HG02798 (cell line): ENCODE data around the gene IRX2.

Experiments used
- ATAC-seq: cut with Tn5 transposase; IDR thresholded peaks from one replicate; pipeline ENCODE4 v1.9.1; 2021; ENCODE audit warnings: mild to moderate bottlenecking; ENCODE audit not compliant: unreplicated experiment, poor library complexity

The IRX2 gene

GRCh38 chr5:2742921-2743679 lies 8.4 kb downstream of the IRX2 start:
- no peak for ATAC-seq

DNA sequence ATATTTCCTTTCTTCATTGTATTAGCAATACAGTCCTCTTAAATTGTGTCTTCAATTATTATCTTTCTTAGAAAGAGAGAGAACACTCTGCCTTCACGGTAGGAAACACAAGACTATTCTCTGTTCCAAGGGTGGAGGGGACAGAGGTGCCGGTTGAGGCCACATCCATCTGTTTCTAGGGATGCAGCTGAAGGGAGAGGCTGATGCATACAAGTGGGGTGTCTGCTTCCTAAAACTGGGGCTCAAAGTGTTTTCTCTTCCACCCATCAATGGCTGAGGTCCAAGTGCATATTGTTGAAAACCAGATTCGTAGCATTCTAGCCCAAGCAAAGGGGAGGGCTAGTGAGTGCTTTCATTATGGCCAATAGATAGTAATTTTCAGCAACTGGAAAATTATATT lies 9.5 kb downstream of the IRX2 start:
- ATAC-seq, result no peak

DNA sequence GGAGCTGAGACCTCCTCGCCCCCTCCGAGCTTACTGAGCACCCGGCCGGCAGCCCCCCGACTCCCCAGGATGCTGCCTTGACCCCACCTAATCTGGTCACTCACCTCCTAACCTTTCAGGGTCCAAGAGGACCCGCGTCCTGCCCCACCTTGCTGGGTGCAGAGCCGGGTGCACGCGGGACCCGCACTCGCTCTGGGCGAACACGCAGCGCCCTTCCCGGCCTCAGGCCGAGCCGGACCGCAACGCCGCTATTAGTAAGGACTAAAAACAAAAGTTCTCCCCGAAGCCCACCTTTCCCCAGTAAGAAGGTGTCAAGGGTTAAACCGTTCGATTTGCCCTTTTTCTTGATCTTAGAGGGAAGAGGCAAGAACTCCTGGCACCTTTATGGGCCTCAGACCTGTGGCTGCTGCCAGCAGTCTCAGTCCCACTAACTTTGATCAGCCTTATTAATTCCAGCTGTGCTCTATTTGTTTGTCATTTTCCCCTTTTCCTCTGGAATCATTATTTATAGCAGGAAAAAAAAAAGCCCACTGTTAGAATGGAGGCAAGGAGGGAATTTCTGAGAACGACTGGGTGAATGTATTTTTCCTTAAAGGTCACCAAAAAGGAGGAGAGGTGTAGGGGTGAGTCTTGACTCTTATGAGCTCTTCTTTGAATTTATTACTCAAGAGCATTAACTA lies 10.5 kb downstream of the IRX2 start:
- ATAC-seq, result no peak

DNA sequence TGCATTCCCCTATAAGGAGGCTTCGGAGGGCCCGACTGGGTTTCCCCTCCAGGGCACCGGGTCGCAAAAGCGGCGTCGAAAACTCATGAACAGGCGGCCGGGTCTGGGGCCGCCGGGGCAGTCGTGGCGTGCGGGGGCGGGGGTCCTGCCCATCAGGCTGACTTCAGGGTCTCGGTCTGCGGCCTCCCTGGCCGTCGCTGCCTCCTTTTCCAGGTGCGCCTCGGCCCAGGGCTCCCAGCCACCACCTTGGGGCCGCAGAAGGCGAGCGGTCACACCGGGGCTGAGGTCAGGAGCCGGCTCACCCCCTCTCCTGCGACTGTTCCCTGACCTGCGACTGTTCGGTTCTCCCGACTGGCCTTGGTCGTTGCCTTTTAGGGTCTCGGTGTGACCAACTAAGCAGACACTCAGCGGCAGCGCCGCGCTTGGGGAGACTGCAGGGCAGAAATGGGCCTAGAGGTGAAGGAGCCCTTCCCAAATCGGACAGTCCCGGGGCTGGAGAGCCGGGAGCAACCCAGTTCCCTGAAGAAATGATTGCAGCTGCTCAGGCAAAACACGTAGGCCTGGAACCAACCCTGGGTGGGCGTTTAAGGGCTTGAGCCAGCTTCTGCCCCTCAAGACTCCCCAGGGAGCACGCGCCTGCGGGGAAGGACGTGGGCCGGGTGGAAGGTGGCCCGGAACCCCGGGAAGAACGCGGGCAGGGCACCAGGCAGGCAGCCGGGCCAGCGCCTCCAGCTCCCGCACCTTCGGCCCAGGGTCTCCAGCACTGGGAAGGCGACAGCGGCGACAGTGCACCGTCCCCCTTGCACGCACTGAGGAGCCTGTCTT lies 11.2 kb downstream of the IRX2 start:
- no peak for ATAC-seq

- no peak for ATAC-seq
Measured at GRCh38 chr5:2739360-2740050, 12.0 kb downstream of the IRX2 start.

- ATAC-seq, result no peak
Measured at GRCh38 chr5:2738700-2739359, 12.6 kb downstream of the IRX2 start.

DNA sequence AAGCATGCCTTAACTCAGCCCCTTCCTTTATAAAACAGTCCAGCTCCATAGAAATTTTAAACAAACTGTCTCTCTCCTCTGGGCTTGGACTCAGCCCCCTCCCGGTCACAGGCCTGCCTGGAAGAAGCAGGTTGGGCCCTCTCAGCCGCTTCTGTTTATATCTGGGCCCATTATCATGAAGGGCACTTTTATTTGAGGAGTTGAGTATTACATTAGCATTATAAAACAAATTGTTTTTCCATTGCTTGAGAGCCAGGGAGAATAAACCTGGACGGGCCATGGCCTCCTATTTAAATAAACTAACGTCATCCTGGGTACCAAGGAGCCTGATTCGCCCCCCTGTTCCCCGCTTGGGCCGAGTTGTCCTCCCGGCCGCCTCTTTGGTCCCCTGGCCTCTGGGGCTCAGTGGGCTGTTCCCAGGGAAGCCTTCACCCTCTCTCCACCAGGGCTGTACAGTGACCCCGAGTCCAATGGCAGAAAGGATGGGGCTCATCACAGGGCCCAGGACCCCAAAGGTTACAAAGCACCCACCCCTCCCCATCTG lies 13.2 kb downstream of the IRX2 start:
- ATAC-seq, result no peak

DNA sequence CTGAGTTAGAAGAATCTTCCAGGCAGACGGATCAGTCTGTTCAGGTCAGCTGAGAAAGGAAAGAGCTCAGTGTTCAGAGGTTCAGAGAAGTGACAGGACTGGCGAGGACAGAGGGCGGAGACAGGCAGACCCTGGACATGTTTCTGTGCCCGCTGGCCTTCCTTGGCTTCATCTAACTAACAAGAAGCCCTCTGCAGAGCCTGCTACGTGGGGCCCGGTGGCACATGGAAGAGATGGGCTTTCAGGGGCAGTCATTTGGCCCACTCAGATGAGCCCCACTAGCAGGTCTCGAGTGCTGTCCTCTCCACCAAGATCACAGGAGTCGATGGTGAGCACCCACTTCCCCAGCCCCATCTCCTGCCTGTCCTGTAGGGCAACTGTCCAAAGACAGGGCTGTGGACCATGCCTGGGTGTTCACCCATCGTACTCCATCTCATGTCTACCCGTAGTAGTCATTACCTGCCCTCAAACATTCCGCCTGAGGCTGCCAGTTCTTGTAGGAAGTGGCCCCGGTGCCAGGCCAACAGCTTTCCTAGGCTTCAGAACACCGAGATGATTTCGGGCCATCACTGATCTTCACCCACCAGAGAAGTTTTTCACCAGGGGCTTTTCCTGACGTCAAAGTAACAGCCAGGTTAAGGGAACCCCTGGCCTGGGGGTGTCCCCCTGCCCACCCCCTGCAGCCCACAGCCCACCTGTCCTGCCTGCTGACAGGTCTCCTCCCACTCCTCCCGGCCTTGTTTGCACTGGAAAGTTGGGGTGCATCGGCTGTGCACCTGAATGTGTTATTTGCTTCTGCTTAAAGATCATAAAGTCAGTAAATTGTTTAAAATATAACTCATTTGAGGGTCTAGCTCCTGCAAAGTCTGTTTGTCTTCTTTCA lies 14.0 kb downstream of the IRX2 start:
- no peak for ATAC-seq

- ATAC-seq, result no peak
Measured at GRCh38 chr5:2736872-2737271, 14.6 kb downstream of the IRX2 start.

- ATAC-seq, result no peak
Measured at GRCh38 chr5:2735996-2736395, 15.5 kb downstream of the IRX2 start.

GRCh38 chr5:2732850-2733249 lies 18.6 kb downstream of the IRX2 start:
- no peak for ATAC-seq

DNA sequence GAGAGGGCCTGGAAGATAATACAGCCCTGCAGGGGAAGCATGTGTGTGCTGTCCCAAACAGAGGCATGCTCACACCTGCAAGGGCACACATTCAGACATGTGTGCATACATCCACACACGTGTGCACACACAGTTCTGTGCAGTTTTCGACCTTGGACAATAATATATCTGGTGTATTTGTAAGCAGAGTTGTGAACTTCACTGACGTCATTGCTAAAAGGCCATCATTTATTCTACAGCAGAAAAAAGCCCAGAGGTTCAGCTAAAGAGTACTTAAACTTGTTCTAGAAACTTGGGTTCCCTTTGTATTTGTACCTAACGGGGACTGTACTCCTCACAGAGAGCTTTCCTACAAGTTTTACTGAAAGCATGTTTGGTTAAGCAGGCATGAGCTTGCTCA lies 19.5 kb downstream of the IRX2 start:
- no peak for ATAC-seq

GRCh38 chr5:2729189-2729588 lies 22.3 kb downstream of the IRX2 start:
- ATAC-seq, result no peak

- ATAC-seq, result no peak
Measured at GRCh38 chr5:2727550-2727949, 23.9 kb downstream of the IRX2 start.

DNA sequence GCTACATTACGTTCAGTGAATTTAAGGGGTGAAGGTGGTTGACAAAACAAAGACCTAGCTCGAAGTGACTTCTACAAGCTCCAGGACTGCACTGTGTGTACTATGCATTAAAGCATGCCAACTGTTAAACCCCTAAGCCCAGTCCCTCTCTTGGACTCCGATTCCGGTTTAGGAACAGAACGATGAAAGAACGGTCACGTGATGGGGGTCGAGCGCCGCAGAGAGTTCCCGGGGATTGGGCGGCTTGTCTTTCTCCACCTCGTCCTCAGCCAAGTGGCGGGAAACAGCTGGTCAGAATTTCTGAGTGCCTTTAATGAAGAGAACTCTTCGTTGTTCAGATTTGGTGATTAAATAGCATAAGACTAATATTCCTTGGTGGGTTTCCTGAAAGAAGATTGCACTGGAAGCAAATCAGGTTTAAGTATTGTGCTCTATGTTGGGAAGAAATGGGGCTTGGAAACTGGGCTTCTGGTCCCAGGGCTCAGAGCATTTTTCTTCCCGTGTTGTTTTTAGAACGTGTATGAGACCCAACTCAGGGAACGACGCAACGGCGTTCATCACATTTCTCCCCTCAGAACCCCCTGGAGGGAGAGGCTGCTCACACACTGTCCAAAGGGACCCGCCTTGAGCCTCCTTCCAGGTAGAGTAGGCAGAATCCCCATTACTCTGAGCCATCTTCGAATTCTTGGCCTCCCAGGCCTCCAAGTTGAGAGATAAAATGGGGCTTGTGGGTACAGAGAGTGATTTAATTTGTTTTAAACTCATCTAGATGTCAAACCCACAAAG lies 25.3 kb downstream of the IRX2 start:
- ATAC-seq, result no peak

DNA sequence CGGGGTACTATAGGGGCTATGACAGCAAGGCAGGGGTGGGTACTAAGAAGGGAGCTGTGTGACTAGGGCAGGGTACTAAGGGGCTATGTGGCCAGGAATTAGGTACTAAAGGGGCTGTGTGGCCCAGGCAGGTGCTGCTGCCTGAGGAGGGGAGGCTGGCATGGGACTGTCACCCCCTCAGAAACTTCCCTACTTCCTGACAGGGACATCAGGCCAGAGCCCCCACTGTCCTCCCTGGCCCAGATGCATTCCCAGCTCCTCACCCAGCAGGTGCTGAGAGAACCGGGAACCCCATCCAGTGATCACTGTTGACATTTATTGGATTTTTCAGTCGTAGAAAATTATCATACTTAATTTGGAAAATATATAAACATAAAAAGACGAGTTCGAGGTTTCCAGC lies 26.6 kb downstream of the IRX2 start:
- ATAC-seq, result no peak

- no peak for ATAC-seq
Measured at GRCh38 chr5:2724031-2724581, 27.4 kb downstream of the IRX2 start.

- no peak for ATAC-seq
Measured at GRCh38 chr5:2722901-2723300, 28.6 kb downstream of the IRX2 start.
